GM12878 (cell line): ENCODE data around the gene MCM9. TPM values are rescaled to one million over a fixed set of nuclear protein-coding genes. Genes with fewer than 3 reads are reported as not detected.

ENCODE experiments used
- ATAC-seq: fragments of 200-7000 bp; cut with Tn5 transposase; 3 replicates; pipeline ENCODE4 v1.9.1; 2020; ENCODE audit warnings: mild to moderate bottlenecking, moderate library complexity
- BruUV-seq: library from RNA; stranded (reverse); fragments of 400-500 nt; replicated peaks from 2 replicates; lab custom pipeline; 2021; lab: Mats Ljungman, UMichigan
- CTCF ChIA-PET: fragments of 300-600 bp; sonication (Branson Sonifier 250); formaldehyde crosslinking; extraction: SDS; loops from one replicate; lab custom pipeline; 2021; ENCODE audit warnings: inconsistent platforms; lab: Yijun Ruan, JAX
- POLR2A ChIA-PET: fragments of 350-600 bp; formaldehyde crosslinking; extraction: SDS; loops from one replicate; lab custom pipeline; 2021; ENCODE audit warnings: inconsistent platforms; lab: Charles Lee
- RAD21 ChIA-PET: fragments of 300-600 bp; sonication (Branson Sonifier 250); formaldehyde crosslinking; loops from one replicate; lab custom pipeline; 2023; ENCODE audit warnings: antibody characterized with exemption; ENCODE audit not compliant: unreplicated experiment; lab: Charles Lee
- SMC1A ChIA-PET: fragments of 300-600 bp; sonication (Branson Sonifier 250); formaldehyde crosslinking; loops from one replicate; lab custom pipeline; 2023; ENCODE audit not compliant: unreplicated experiment, uncharacterized antibody; lab: Charles Lee
- DNase-seq: peaks from one replicate; pipeline ENCODE4 v3.0.0-alpha.2; 2011; ENCODE audit warnings: low read depth, low spot score
- FAIRE-seq: peaks from 3 replicates; lab custom pipeline; 2011; peaks lifted over from hg19 to GRCh38; lab: Jason Lieb, UNC
- H2AFZ ChIP-seq: 2 replicates; pipeline ENCODE4 v1.6.0; 2011; ENCODE audit warnings: low read depth, low read length, control low read depth; ENCODE audit not compliant: control insufficient read depth
- H3K27ac ChIP-seq: 2 replicates; pipeline ENCODE4 v1.5.1; 2011; ENCODE audit warnings: control low read depth; ENCODE audit not compliant: control insufficient read depth, insufficient read depth
- H3K27me3 ChIP-seq, 2 experiments: replicated peaks in 1 of 2; 2 replicates each; pipeline versions ENCODE4 v1.6.0 to v1.6.1; 2011; ENCODE audit warnings: low read length in 1 of 2; ENCODE audit not compliant: control insufficient read depth in 2 of 2, insufficient read depth in 2 of 2
- H3K36me3 ChIP-seq, 2 experiments: 2 replicates each; pipeline ENCODE4 v1.5.1; 2011; ENCODE audit warnings: low read length in 1 of 2; ENCODE audit not compliant: control insufficient read depth in 2 of 2, insufficient read depth in 2 of 2
- H3K4me1 ChIP-seq: 2 replicates; pipeline ENCODE4 v1.6.1; 2011; ENCODE audit warnings: mild to moderate bottlenecking, low read length, moderate library complexity, mixed read lengths; ENCODE audit not compliant: control insufficient read depth, insufficient read depth
- H3K4me2 ChIP-seq: 2 replicates; pipeline ENCODE4 v1.6.0; 2011; ENCODE audit warnings: control low read depth; ENCODE audit not compliant: control insufficient read depth, insufficient read depth
- H3K4me3 ChIP-seq: fragments of 200-600 bp; sonication (generic); 2 replicates; pipeline ENCODE4 v1.5.1; 2016
- H3K79me2 ChIP-seq: 2 replicates; pipeline ENCODE4 v1.6.0; 2011; ENCODE audit warnings: low read length; ENCODE audit not compliant: control insufficient read depth, insufficient read depth
- H3K9ac ChIP-seq: 2 replicates; pipeline ENCODE4 v1.8.0; 2011; ENCODE audit warnings: low read length, control low read depth, mixed read lengths; ENCODE audit not compliant: control insufficient read depth, insufficient read depth
- H3K9me3 ChIP-seq: replicated peaks from 3 replicates; pipeline ENCODE4 v1.5.1; 2011; ENCODE audit warnings: mild to moderate bottlenecking, low read length; ENCODE audit not compliant: control insufficient read depth, insufficient read depth
- H4K20me1 ChIP-seq: 2 replicates; pipeline ENCODE4 v1.6.0; 2011; ENCODE audit not compliant: control insufficient read depth, insufficient read depth
- E2F4 ChIP-seq: IDR thresholded peaks from 2 replicates; pipeline ENCODE4 v1.6.1; 2012; ENCODE audit warnings: low read depth, low read length, improper control_type of control experiment
- HCFC1 ChIP-seq: fragments of 150-350 bp; IDR thresholded peaks from 2 replicates; pipeline ENCODE4 v1.6.1; 2014; ENCODE audit warnings: low read length
- MTA3 ChIP-seq: IDR thresholded peaks from 2 replicates; pipeline ENCODE4 v1.6.1; 2012; ENCODE audit warnings: low read length, inconsistent platforms, borderline replicate concordance
- MXI1 ChIP-seq: fragments of 150-350 bp; IDR thresholded peaks from 2 replicates; pipeline ENCODE4 v1.6.1; 2011; ENCODE audit warnings: low read depth, mild to moderate bottlenecking, inconsistent platforms, low read length, improper control_type of control experiment
- MYB ChIP-seq: fragments of 150-350 bp; IDR thresholded peaks from 2 replicates; pipeline ENCODE4 v1.6.1; 2014; ENCODE audit warnings: mild to moderate bottlenecking, low read depth, low read length, borderline replicate concordance
- PRDM15 ChIP-seq: fragments of 450-650 bp; formaldehyde crosslinking; IDR thresholded peaks from 2 replicates; pipeline ENCODE4 v1.4.0; 2020; ENCODE audit warnings: mild to moderate bottlenecking, moderate library complexity
- TARDBP ChIP-seq: IDR thresholded peaks from 2 replicates; pipeline ENCODE4 v1.6.1; 2016; ENCODE audit warnings: borderline replicate concordance
- TCF12 ChIP-seq: IDR thresholded peaks from 2 replicates; pipeline ENCODE4 v1.6.1; 2011; ENCODE audit warnings: low read depth, mild to moderate bottlenecking, low read length
- ZNF24 ChIP-seq: fragments of 450-650 bp; IDR thresholded peaks from 2 replicates; pipeline ENCODE4 v1.6.1; 2017; ENCODE audit warnings: antibody characterized with exemption, mild to moderate bottlenecking
- ZNF274 ChIP-seq: IDR thresholded peaks from one replicate; pipeline ENCODE4 v1.8.0; 2011; ENCODE audit not compliant: insufficient read length, insufficient read depth
- WGBS: methylation state at CpG from one replicate; pipeline ENCODE4 v1.1.6; 2016; ENCODE audit warnings: low lambda C conversion rate; ENCODE audit not compliant: insufficient replicate concordance, insufficient coverage; ENCODE audit errors: missing lambda C conversion rate; 5-methylcytosine and 5-hydroxymethylcytosine counted together
- in situ Hi-C: fragments of 300-500 bp; cut with MboI; formaldehyde crosslinking; loops from 9 replicates; pipeline ENCODE4 v1.14.3; 2018; ENCODE audit warnings: mixed read lengths
- intact Hi-C: fragments of 100-400 bp; cut with micrococcal nuclease; formaldehyde crosslinking; loops from one replicate; pipeline ENCODE4 v1.14.2; 2022; ENCODE audit not compliant: unreplicated experiment
- polyA plus RNA-seq, 11 experiments: library from polyadenylated mRNA; depleted of rRNA in 4 of 11; unstranded in 6 of 11; stranded (reverse) in 5 of 11; fragments of >200 nt; fragmentation: Nextera tagmentation in 4 of 11; fragmentation: Illumina TruSeq in 1 of 11; extraction: Ambion mirVana in 4 of 11; extraction: Trizol in 1 of 11; gene quantifications; 1 replicate in 1 of 11; 2 replicates in 10 of 11; pipeline versions ENCODE4 v1.2.1 to v1.2.3, GENCODE V29; 2011 to 2016; ENCODE audit warnings: inconsistent platforms in 2 of 11, missing spikeins in 2 of 11, low read depth in 1 of 11
- total RNA-seq, 4 experiments: library from RNA; depleted of rRNA in 3 of 4; stranded (reverse); fragments of >200 nt in 3 of 4; fragmentation: Illumina TruSeq in 1 of 4; extraction: Trizol in 1 of 4; gene quantifications; 2 replicates each; pipeline versions ENCODE4 v1.2.1 to v1.2.3, GENCODE V29; 2013 to 2021

MCM9 gene
- total and polyA plus RNA-seq, 10 of the 15 experiments (the other 5 are each of a cell fraction or from before 2014, with no cell fraction given) = 3.4 to 18.5 (median 9.7) TPM

GRCh38 chr6:118876198-118876597 is 58.8 kb downstream of the MCM9 start:
- no peak overlapping the region for H3K9ac ChIP-seq
- DNase-seq (no peak), ATAC-seq (no peak), FAIRE-seq (no peak)
- H3K27ac ChIP-seq = no peak overlapping the region
- intact Hi-C loops (no loop called here), in situ Hi-C loops (no loop called here)
- CTCF ChIA-PET = no interaction called here
- no peak for TF ChIP-seq E2F4
- no peak for TF ChIP-seq TARDBP
- TF ChIP-seq MYB = no peak
- no peak for TF ChIP-seq ZNF274
- no peak for TF ChIP-seq MXI1
- no peak overlapping the region for H3K4me2 ChIP-seq
- BruUV-seq = no TSS peak
- no peaks in the 10 kb centered on the region for H4K20me1 ChIP-seq
- RAD21 ChIA-PET = no interaction called here
- no peak overlapping the region for H2AFZ ChIP-seq
- no peaks in the 10 kb centered on the region for H3K36me3 ChIP-seq
- H3K9me3 ChIP-seq = no peaks in the 10 kb centered on the region
- peaks cover 8% of the 10 kb centered on the region for H3K4me1 ChIP-seq
- H3K4me3 ChIP-seq = no peak overlapping the region
- SMC1A ChIA-PET = interaction anchor here (0.8 to 2.2 kb wide), 4 partner anchors 11 to 17 kb away, joined by 3 to 6 read pairs (median 4); no protein-coding TSS in a partner anchor
- H3K79me2 ChIP-seq = peaks cover 9% of the 10 kb centered on the region
- WGBS = 100% methylated on average over 1 of the region's 1 CpG
- no peaks in the 10 kb centered on the region for H3K27me3 ChIP-seq
- POLR2A ChIA-PET = no interaction called here

GRCh38 chr6:118875672-118876071 is 59.3 kb downstream of the MCM9 start:
- FAIRE-seq = no peak

More at GRCh38 chr6:118875672-118876071, 59.3 kb downstream of the MCM9 start:
- Histone ChIP-seq H2AFZ (no peak overlapping the region), H3K36me3 (no peaks in the 10 kb centered on the region), H3K4me3 (no peak overlapping the region), H3K27me3 (no peaks in the 10 kb centered on the region), H3K9me3 (no peaks in the 10 kb centered on the region), H3K9ac (no peak overlapping the region), H3K79me2 (peaks cover 4% of the 10 kb centered on the region), H4K20me1 (no peaks in the 10 kb centered on the region), H3K4me2 (no peak overlapping the region), H3K4me1 (peaks cover 3% of the 10 kb centered on the region), H3K27ac (no peak overlapping the region)
- in situ Hi-C loops = no loop called here
- DNase-seq (no peak), ATAC-seq (no peak)
- ChIA-PET POLR2A (no interaction called here), CTCF (no interaction called here), SMC1A (interaction anchor here (1.2 to 2.2 kb wide), 3 partner anchors 11 to 16 kb away, joined by 3 to 6 read pairs (median 4); no protein-coding TSS in a partner anchor), RAD21 (no interaction called here)
- intact Hi-C loops = no loop called here
- 98% methylated on average over 2 of the region's 2 CpGs for WGBS
- no TSS peak for BruUV-seq
- TF ChIP-seq ZNF24 (no peak), TCF12 (no peak), HCFC1 (no peak), PRDM15 (no peak), MTA3 (no peak)
